HG03280 (cell line): ENCODE measurements around the gene CEACAM20.
"Not testable (repeated sequence)": the region's sequence is repeated elsewhere in the genome, so short reads cannot be mapped to it uniquely, and the experiment has no call there.

Experiments used
- ATAC-seq: cut with Tn5 transposase; IDR thresholded peaks from one replicate; pipeline ENCODE4 v1.9.1; 2021; ENCODE audit warnings: mild to moderate bottlenecking, moderate library complexity; ENCODE audit not compliant: unreplicated experiment

Gene CEACAM20

DNA sequence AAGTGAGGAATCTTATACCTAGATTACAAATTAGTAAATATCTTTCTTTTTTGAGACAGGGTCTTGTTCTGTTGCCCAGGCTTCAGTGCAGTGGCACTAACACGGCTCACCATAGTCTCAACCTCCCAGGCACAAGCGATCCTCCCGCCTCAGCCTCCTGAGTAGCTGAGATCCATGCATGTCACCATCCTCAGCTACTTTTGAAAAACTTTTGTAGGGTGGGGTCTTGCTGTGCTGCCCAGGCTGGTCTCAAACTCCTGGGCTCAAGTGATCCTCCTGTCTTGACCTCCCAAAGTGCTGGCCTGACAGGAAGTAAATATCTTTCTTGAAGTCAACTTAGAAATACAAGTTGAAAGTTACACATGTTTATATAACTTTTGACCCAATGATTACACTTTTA lies 20.0 kb upstream of the CEACAM20 start:
- no peak for ATAC-seq

- ATAC-seq = no peak
These were observed 19.3 kb upstream of the CEACAM20 start for GRCh38 chr19:44548736-44549135.

DNA sequence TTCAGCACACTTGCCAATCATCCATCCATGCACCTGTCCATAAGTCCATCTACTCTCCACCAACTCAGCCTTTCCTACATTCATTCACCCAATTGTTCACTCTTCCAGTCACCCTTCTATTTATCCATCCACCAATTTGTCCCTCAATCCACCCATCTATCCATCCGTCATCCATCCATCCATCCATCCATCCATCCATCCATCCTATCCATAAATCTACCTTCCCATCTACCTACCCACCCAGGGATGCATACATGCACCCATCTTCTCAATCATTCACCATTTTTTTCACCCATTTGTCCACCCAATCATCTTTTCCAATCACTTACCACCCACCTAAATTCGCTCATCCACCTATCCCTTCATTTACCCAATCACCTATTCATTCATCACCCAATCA lies 14.6 kb upstream of the CEACAM20 start:
- ATAC-seq = no peak

DNA sequence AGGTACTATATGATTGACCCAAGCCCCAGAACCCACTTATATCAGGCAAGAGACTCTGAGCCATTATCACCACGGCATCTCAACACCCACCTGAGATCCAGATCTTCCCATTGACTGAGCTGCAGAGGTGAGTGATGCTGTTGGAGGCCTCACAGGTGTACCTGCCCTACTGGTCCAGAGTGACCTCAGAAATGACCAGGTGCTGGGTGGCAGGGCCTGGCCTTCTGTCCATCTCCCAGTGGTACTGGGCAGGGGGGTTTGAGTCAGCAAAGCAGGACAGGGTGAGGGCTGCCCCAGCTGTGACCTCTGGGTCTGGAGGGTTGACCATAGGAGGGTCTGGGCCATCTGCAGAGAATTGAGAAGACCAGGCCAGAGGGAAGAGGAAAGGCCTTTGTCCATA lies 13.2 kb upstream of the CEACAM20 start:
- no peak for ATAC-seq

DNA sequence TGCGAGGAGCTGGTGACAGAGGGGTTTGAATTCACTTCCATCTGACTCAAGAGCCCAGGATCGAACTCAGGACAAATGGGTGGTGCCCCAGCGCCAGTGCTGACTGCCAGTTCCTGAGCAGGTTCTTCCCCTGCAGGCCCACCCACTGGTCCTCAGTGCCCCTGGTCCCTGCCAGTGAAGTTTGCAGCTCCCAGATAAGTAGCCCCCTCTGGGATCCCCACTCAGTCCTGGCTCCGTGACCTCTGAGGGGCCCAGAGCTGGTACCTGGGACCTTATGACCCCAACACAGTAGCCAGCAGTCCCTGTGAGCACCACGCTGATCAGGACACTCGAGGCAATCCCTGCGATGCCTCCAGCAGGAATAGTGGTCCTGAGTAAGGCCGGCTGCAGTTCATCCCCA lies 11.3 kb upstream of the CEACAM20 start:
- no peak for ATAC-seq

- no peak for ATAC-seq
These were observed 10.5 kb upstream of the CEACAM20 start for GRCh38 chr19:44539991-44540390.

- no peak for ATAC-seq
These were observed 9.9 kb upstream of the CEACAM20 start for GRCh38 chr19:44539236-44539826.

DNA sequence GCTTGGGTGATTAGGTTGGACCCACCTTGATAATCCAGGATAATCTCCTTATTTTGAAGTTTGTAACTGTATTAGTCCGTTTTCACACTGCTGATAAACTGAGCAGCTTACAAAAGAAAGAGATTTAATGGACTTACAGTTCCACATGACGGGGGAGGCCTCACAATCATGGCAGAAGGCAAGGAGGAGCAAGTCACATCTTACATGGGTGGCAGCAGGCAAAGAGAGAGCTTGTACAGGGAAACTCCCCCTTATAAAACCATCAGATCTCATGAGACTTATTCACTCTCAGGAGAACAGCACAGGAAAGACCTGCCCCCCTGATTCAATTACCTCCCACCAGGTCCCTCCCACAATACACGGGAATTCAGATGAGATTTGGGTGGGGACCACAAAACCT lies 5.9 kb upstream of the CEACAM20 start:
- not testable (repeated sequence) for ATAC-seq

GRCh38 chr19:44532819-44533218 lies 3.3 kb upstream of the CEACAM20 start:
- no peak for ATAC-seq

- no peak for ATAC-seq
These were observed 1.3 kb upstream of the CEACAM20 start for GRCh38 chr19:44530777-44531176.

GRCh38 chr19:44527554-44527953 lies 1.9 kb downstream of the CEACAM20 start:
- ATAC-seq = no peak

DNA sequence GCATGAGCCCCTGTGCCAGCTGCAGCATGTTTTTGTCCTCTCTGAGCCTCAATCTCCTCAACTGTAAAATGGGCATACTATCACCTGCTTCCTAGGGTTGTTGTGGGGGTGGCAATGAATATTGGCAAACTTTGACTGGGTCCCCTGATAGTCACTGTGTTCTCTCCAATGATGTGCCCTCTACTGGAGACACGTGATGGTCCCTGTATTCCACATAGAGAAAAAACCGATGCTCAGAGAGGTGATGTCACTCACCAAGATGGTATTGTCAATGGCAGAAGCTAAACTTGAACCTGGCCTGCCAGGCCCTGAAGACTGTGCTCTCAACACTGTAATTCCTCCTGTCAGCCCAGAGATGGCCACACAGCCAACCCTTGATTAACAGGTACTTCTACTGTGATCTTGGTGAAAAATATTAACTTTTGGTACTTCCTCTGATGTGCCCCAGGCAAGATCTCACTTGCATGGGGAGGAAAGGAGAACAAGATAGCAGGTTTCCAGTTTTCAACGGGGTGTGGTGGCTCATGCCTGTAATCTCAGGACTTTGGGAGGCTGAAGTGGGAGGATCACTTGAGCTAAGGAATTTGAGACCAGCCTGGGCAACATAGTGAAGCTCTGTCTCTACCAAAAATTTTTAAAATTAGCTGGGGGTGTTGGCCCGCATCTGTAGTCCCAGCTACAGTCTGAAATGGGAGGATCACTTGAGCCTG lies 3.6 kb downstream of the CEACAM20 start:
- ATAC-seq = no peak

- no peak for ATAC-seq
These were observed 8.1 kb downstream of the CEACAM20 start for GRCh38 chr19:44521370-44521769.

DNA sequence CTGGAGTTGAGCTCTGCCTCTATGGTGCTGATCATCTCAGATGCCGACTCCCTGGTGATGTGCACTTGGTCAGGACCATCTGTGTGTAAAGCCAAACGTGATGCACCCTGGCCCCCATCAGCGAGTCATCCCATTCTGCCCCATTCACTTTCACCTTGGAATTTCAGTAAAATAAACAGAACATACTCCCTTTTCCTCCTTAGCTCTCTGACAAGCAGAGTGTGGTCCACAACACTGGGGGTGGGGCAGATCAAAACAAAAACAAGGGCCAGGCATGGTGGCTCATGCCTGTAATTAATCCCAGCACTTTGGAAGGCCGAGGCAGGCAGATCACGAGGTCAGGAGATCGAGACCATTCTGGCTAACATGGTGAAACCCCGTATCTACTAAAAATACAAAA lies 12.3 kb downstream of the CEACAM20 start:
- ATAC-seq = no peak

- no peak for ATAC-seq
These were observed 13.6 kb downstream of the CEACAM20 start for GRCh38 chr19:44515907-44516306.

- ATAC-seq = no peak
These were observed 14.4 kb downstream of the CEACAM20 start for GRCh38 chr19:44515031-44515430.

GRCh38 chr19:44512326-44513298 lies 16.9 kb downstream of the CEACAM20 start:
- ATAC-seq = no peak

- ATAC-seq = no peak
These were observed 20.0 kb downstream of the CEACAM20 start for GRCh38 chr19:44509478-44509877.

DNA sequence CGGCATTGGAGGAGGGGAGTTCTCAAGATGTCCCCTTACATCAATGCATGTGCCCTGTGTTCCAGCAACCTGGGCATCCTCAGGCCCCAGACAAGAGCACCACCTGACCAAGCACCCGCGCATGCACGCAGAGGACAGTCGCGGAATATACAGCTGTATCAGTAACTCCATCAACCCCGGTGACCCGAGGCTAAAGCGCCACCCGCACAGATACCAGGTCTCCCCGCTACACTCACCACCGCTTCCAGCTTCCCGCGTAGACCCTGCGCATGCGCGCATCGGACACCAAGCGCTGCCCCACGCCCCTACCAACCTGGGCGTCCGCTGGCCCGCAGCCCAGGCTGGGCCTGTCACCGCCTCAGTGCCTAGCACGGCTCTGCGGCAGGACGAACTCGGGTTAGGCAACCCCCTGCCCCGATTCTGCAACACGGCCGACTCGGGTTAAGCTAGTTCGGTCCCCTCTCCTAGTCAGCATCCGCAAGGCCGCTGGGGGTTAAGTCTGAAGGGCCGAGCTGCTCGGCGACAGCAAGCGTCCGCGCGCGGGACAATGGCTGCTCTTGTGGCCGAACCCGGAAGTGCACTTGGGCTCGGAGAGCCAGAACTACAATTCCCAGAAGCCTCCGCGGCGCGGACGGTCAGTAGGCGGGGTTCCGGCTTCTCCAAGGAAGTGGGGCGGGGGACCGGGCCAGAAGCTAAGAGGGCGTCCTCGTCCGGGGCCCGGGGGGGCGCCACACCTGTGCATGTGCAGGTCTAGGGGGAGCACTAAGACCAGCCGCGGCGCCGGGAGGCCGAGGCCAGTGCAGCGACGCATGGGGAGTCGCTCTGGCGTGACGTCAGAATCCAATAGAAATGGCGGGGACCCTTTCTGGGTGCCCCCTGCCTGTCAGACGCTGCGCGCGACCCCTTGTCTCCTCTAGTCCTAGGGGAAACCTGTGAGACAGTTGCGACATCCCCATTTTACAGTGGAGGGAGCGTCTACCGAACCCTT lies 29.2 kb downstream of the CEACAM20 start, which contains the start of gene ZNF180:
ZNF180 (minus strand) TSS at position 561 of the 988 bp plus-strand sequence. CDS start 3,188 bp downstream, outside the sequence.
- peak; percentile 89 for ATAC-seq

DNA sequence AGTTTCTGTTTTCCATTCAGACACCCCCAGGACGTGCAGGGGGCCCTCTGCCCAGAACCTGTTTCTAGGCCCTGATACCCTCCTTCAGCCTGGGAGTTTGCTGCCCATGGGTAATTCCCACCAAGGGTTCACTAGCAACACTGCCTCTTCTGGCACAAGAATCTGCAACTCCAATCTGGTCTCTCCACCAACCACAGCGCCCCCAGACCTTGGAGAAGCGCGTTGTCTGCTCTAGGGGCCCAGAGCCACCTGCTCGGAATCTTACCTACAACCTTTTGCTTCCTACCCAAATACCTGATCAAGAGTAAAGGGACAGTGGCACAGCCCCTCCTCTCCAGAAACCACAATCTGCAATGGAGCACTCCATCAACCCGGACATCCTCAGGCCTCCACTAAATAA lies 29.9 kb downstream of the CEACAM20 start:
- ATAC-seq = no peak
